Activated CD8-positive, alpha-beta memory T cell treated with anti-CD3 and anti-CD28 coated beads, Interleukin-2, amount 10 ng/mL, durations not matched to agents 7 days and 5 days (primary cell): Measurements from ENCODE around the gene ITGB1. TPM values are rescaled to one million over a fixed set of nuclear protein-coding genes. Genes with fewer than 3 reads are reported as not detected.
A peak's percentile ranks its signal among the peaks of the same experiment; 100 is the strongest.
"Not testable (repeated sequence)": the region's sequence is repeated elsewhere in the genome, so short reads cannot be mapped to it uniquely, and the experiment has no call there.

Source experiments
- ATAC-seq: fragments of 150-1000 bp; cut with Tn5 transposase; one replicate; pipeline ENCODE4 v1.10.0; 2021; ENCODE audit warnings: moderate library complexity
- CTCF ChIA-PET: fragments of 350-600 bp; sonication (Branson Sonifier 250); formaldehyde crosslinking; loops from one replicate; lab custom pipeline; 2021; ENCODE audit warnings: antibody characterized with exemption; lab: Charles Lee
- DNase-seq: peaks from one replicate; pipeline ENCODE4 v3.0.0-alpha.2; 2020
- H3K27ac Mint-ChIP-seq: one replicate; pipeline ENCODE4 v1.8.0; 2021; ENCODE audit warnings: mild to moderate bottlenecking, mixed read lengths
- H3K27me3 Mint-ChIP-seq: one replicate; pipeline ENCODE4 v1.8.0; 2021; ENCODE audit warnings: mixed read lengths
- H3K36me3 Mint-ChIP-seq: one replicate; pipeline ENCODE4 v1.8.0; 2021; ENCODE audit warnings: mild to moderate bottlenecking, mixed read lengths
- H3K4me1 Mint-ChIP-seq: one replicate; pipeline ENCODE4 v1.8.0; 2021; ENCODE audit warnings: mixed read lengths
- H3K4me3 Mint-ChIP-seq: one replicate; pipeline ENCODE4 v1.8.0; 2021; ENCODE audit warnings: mild to moderate bottlenecking, moderate library complexity, mixed read lengths
- H3K9me3 Mint-ChIP-seq: one replicate; pipeline ENCODE4 v1.8.0; 2022; ENCODE audit warnings: low read depth, mixed read lengths
- total RNA-seq, 2 experiments: library from RNA; stranded (reverse); gene quantifications; one replicate each; pipeline ENCODE4 v1.2.3, GENCODE V29; 2021

ITGB1 gene
- total RNA-seq, 2 experiments from 2014 or later, result 54.2 to 59.9 TPM

GRCh38 chr10:32932225-32932729 lies 25.8 kb downstream of the ITGB1 start:
- Mint-ChIP-seq H3K27ac (no peak overlapping the region), H3K36me3 (peaks cover 32% of the 10 kb centered on the region), H3K9me3 (no peaks in the 10 kb centered on the region)

GRCh38 chr10:32931593-32931992 lies 26.4 kb downstream of the ITGB1 start:
- peaks cover 38% of the 10 kb centered on the region for H3K36me3 Mint-ChIP-seq
- no peak overlapping the region for H3K4me3 Mint-ChIP-seq
- no peak for DNase-seq
- H3K4me1 Mint-ChIP-seq, result peaks cover 16% of the 10 kb centered on the region
- no peaks in the 10 kb centered on the region for H3K9me3 Mint-ChIP-seq
- H3K27me3 Mint-ChIP-seq, result no peaks in the 10 kb centered on the region
- no peak for ATAC-seq
- CTCF ChIA-PET, result interaction anchor here (1.5 kb wide), 1 partner anchor 77 kb away, joined by 3 read pairs; no protein-coding TSS in a partner anchor
- no peak overlapping the region for H3K27ac Mint-ChIP-seq

More at GRCh38 chr10:32932225-32932729, 25.8 kb downstream of the ITGB1 start:
- CTCF ChIA-PET, result no interaction called here
- peaks cover 16% of the 10 kb centered on the region for H3K4me1 Mint-ChIP-seq
- no peak for DNase-seq
- ATAC-seq, result no peak
- no peak overlapping the region for H3K4me3 Mint-ChIP-seq
- no peaks in the 10 kb centered on the region for H3K27me3 Mint-ChIP-seq

- peaks cover 45% of the 10 kb centered on the region for H3K36me3 Mint-ChIP-seq
- H3K4me3 Mint-ChIP-seq, result no peak overlapping the region
- H3K27me3 Mint-ChIP-seq, result no peaks in the 10 kb centered on the region
- CTCF ChIA-PET, result interaction anchor here (1.5 kb wide), 1 partner anchor 79 kb away, joined by 3 read pairs; no protein-coding TSS in a partner anchor
- no peaks in the 10 kb centered on the region for H3K9me3 Mint-ChIP-seq
- DNase-seq (no peak), ATAC-seq (no peak)
- H3K27ac Mint-ChIP-seq, result no peak overlapping the region
- H3K4me1 Mint-ChIP-seq, result peaks cover 16% of the 10 kb centered on the region
Measured at GRCh38 chr10:32930036-32930435, 28.0 kb downstream of the ITGB1 start.

GRCh38 chr10:32929634-32930033 lies 28.4 kb downstream of the ITGB1 start:
- Mint-ChIP-seq H3K4me1 (peaks cover 16% of the 10 kb centered on the region), H3K9me3 (no peaks in the 10 kb centered on the region), H3K36me3 (peaks cover 44% of the 10 kb centered on the region), H3K27ac (no peak overlapping the region), H3K4me3 (no peak overlapping the region), H3K27me3 (no peaks in the 10 kb centered on the region)
- ATAC-seq, result peak; percentile 66
- peak; percentile 45 for DNase-seq
- CTCF ChIA-PET, result no interaction called here

- no peak overlapping the region for H3K4me3 Mint-ChIP-seq
- no peak overlapping the region for H3K27ac Mint-ChIP-seq
- no peaks in the 10 kb centered on the region for H3K9me3 Mint-ChIP-seq
- H3K36me3 Mint-ChIP-seq, result peaks cover 48% of the 10 kb centered on the region
- no peaks in the 10 kb centered on the region for H3K27me3 Mint-ChIP-seq
- H3K4me1 Mint-ChIP-seq, result peaks cover 28% of the 10 kb centered on the region
- ATAC-seq (no peak), DNase-seq (no peak)
- CTCF ChIA-PET, result no interaction called here
Measured at GRCh38 chr10:32927750-32928149, 30.3 kb downstream of the ITGB1 start.

- H3K36me3 Mint-ChIP-seq, result peaks cover 56% of the 10 kb centered on the region
- CTCF ChIA-PET, result no interaction called here
- H3K27me3 Mint-ChIP-seq, result no peaks in the 10 kb centered on the region
- no peak overlapping the region for H3K27ac Mint-ChIP-seq
- H3K9me3 Mint-ChIP-seq, result no peaks in the 10 kb centered on the region
- DNase-seq (no peak), ATAC-seq (no peak)
- H3K4me3 Mint-ChIP-seq, result no peak overlapping the region
- peaks cover 17% of the 10 kb centered on the region for H3K4me1 Mint-ChIP-seq
Measured at GRCh38 chr10:32923849-32924248, 34.2 kb downstream of the ITGB1 start.

- H3K4me1 Mint-ChIP-seq, result peaks cover 14% of the 10 kb centered on the region
- H3K4me3 Mint-ChIP-seq, result no peak overlapping the region
- H3K36me3 Mint-ChIP-seq, result peaks cover 57% of the 10 kb centered on the region
- H3K27ac Mint-ChIP-seq, result no peak overlapping the region
- peaks cover 3% of the 10 kb centered on the region for H3K9me3 Mint-ChIP-seq
- ATAC-seq, result no peak
- no peak for DNase-seq
- H3K27me3 Mint-ChIP-seq, result no peaks in the 10 kb centered on the region
- CTCF ChIA-PET, result no interaction called here
Measured at GRCh38 chr10:32923134-32923533, 34.9 kb downstream of the ITGB1 start.

GRCh38 chr10:32922170-32922569 lies 35.9 kb downstream of the ITGB1 start:
- Mint-ChIP-seq H3K4me3 (no peak overlapping the region), H3K36me3 (peaks cover 57% of the 10 kb centered on the region), H3K27ac (no peak overlapping the region), H3K4me1 (peaks cover 14% of the 10 kb centered on the region), H3K9me3 (peaks cover 3% of the 10 kb centered on the region), H3K27me3 (no peaks in the 10 kb centered on the region)
- CTCF ChIA-PET, result no interaction called here
- no peak for ATAC-seq
- DNase-seq, result no peak

GRCh38 chr10:32917817-32918216 lies 40.2 kb downstream of the ITGB1 start:
- H3K27ac Mint-ChIP-seq, H3K27me3 Mint-ChIP-seq, ATAC-seq, H3K4me3 Mint-ChIP-seq, DNase-seq, CTCF ChIA-PET, H3K4me1 Mint-ChIP-seq, H3K9me3 Mint-ChIP-seq: not testable (repeated sequence)
- peaks cover 56% of the 10 kb centered on the region for H3K36me3 Mint-ChIP-seq

GRCh38 chr10:32911285-32912016 lies 46.6 kb downstream of the ITGB1 start:
- Mint-ChIP-seq H3K9me3 (no peaks in the 10 kb centered on the region), H3K27me3 (no peaks in the 10 kb centered on the region), H3K4me1 (no peaks in the 10 kb centered on the region), H3K36me3 (peaks cover 41% of the 10 kb centered on the region), H3K4me3 (no peak overlapping the region), H3K27ac (no peak overlapping the region)
- DNase-seq, result no peak
- ATAC-seq, result no peak
- CTCF ChIA-PET, result no interaction called here

- H3K9me3 Mint-ChIP-seq, CTCF ChIA-PET, DNase-seq, H3K4me3 Mint-ChIP-seq, H3K4me1 Mint-ChIP-seq, H3K27ac Mint-ChIP-seq, H3K27me3 Mint-ChIP-seq, ATAC-seq: not testable (repeated sequence)
- peaks cover 36% of the 10 kb centered on the region for H3K36me3 Mint-ChIP-seq
Measured at GRCh38 chr10:32909970-32910369, 48.1 kb downstream of the ITGB1 start.

- H3K27me3 Mint-ChIP-seq, result no peaks in the 10 kb centered on the region
- DNase-seq (no peak), ATAC-seq (no peak)
- H3K4me3 Mint-ChIP-seq, result no peak overlapping the region
- no peaks in the 10 kb centered on the region for H3K9me3 Mint-ChIP-seq
- H3K36me3 Mint-ChIP-seq, result peaks cover 32% of the 10 kb centered on the region
- H3K4me1 Mint-ChIP-seq, result no peaks in the 10 kb centered on the region
- CTCF ChIA-PET, result no interaction called here
- H3K27ac Mint-ChIP-seq, result no peak overlapping the region
Measured at GRCh38 chr10:32909456-32909855, 48.6 kb downstream of the ITGB1 start.

GRCh38 chr10:32906595-32906994 lies 51.4 kb downstream of the ITGB1 start:
- Mint-ChIP-seq H3K9me3 (no peaks in the 10 kb centered on the region), H3K4me1 (no peaks in the 10 kb centered on the region), H3K4me3 (peak overlapping the region; percentile 67), H3K36me3 (peaks cover 23% of the 10 kb centered on the region), H3K27me3 (no peaks in the 10 kb centered on the region), H3K27ac (peak overlapping the region; percentile 72)
- CTCF ChIA-PET, result no interaction called here
- ATAC-seq (peak; percentile 36), DNase-seq (no peak)

GRCh38 chr10:32905466-32905865 lies 52.6 kb downstream of the ITGB1 start:
- peaks cover 20% of the 10 kb centered on the region for H3K36me3 Mint-ChIP-seq

More at GRCh38 chr10:32905466-32905865, 52.6 kb downstream of the ITGB1 start:
- H3K9me3 Mint-ChIP-seq, result no peaks in the 10 kb centered on the region
- CTCF ChIA-PET, result no interaction called here
- H3K4me3 Mint-ChIP-seq, result no peak overlapping the region
- no peaks in the 10 kb centered on the region for H3K4me1 Mint-ChIP-seq
- no peak for DNase-seq
- no peaks in the 10 kb centered on the region for H3K27me3 Mint-ChIP-seq
- H3K27ac Mint-ChIP-seq, result no peak overlapping the region
- ATAC-seq, result no peak
